ENCODE measurements around the gene ADAM12.

DNA sequence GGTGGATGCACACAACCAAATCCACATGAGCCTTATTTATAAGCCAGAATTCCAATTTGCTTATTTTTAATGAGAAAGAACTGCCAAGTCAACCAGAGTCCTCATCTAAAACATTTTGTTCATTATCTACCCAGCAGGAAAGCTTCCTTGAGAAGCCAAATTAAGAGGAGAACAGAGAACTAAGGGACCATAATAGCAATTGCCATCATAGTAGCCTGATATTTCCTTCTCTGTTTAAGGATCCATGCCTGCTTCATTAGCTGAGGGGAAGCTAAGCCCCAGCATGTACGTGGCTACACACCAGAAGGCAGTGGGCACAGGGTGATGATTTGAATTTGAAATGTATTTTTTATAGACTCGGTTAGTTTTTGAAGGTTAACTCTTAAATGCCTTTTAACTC, 46.8 kb downstream of the ADAM12 start:
- TF ChIP-seq EZH2 (optimal IDR thresholded peaks at IDR 0.05; ENCODE audit: low read depth, low read length) (no peak), EZH2phosphoT487 (IDR thresholded peaks at IDR 0.05; ENCODE audit: low read length) (no peak)
- TF ChIP-seq, protein P1, sequence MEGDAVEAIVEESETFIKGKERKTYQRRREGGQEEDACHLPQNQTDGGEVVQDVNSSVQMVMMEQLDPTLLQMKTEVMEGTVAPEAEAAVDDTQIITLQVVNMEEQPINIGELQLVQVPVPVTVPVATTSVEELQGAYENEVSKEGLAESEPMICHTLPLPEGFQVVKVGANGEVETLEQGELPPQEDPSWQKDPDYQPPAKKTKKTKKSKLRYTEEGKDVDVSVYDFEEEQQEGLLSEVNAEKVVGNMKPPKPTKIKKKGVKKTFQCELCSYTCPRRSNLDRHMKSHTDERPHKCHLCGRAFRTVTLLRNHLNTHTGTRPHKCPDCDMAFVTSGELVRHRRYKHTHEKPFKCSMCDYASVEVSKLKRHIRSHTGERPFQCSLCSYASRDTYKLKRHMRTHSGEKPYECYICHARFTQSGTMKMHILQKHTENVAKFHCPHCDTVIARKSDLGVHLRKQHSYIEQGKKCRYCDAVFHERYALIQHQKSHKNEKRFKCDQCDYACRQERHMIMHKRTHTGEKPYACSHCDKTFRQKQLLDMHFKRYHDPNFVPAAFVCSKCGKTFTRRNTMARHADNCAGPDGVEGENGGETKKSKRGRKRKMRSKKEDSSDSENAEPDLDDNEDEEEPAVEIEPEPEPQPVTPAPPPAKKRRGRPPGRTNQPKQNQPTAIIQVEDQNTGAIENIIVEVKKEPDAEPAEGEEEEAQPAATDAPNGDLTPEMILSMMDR (IDR thresholded peaks at IDR 0.05; ENCODE audit: low read length), result no peak
